ENCODE measurements around the gene CEP43. TPM values are rescaled to one million over a fixed set of nuclear protein-coding genes. Genes with fewer than 3 reads are reported as not detected.

The CEP43 gene
- total RNA-seq, 1 experiment from 2014 or later = 25.1 TPM

DNA sequence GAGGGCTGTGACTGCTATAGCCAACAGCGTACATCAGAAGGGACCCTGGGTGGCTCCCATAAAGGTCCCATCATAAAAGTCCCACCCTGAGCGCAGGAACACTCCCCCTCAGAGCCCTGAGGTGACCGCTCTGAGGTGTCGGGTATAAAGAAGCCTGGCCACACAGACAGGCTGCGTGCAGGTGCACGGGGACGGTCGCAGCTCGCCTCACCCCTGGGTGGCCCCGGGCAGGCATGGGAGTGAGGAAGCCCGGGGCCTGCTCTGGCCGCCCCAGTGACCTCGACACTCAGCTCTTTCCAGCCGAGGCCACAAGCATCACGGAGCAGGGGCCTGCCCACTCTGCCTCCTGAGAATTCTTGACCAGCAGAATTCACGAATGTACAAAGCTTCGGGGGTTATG lies 28.4 kb upstream of the CEP43 start (continued):
- TF ChIP-seq, protein P1, sequence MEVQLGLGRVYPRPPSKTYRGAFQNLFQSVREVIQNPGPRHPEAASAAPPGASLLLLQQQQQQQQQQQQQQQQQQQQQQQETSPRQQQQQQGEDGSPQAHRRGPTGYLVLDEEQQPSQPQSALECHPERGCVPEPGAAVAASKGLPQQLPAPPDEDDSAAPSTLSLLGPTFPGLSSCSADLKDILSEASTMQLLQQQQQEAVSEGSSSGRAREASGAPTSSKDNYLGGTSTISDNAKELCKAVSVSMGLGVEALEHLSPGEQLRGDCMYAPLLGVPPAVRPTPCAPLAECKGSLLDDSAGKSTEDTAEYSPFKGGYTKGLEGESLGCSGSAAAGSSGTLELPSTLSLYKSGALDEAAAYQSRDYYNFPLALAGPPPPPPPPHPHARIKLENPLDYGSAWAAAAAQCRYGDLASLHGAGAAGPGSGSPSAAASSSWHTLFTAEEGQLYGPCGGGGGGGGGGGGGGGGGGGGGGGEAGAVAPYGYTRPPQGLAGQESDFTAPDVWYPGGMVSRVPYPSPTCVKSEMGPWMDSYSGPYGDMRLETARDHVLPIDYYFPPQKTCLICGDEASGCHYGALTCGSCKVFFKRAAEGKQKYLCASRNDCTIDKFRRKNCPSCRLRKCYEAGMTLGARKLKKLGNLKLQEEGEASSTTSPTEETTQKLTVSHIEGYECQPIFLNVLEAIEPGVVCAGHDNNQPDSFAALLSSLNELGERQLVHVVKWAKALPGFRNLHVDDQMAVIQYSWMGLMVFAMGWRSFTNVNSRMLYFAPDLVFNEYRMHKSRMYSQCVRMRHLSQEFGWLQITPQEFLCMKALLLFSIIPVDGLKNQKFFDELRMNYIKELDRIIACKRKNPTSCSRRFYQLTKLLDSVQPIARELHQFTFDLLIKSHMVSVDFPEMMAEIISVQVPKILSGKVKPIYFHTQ (CRISPR knock-in tag; IDR thresholded peaks at IDR 0.05) = no peak
- TF ChIP-seq, protein P2, sequence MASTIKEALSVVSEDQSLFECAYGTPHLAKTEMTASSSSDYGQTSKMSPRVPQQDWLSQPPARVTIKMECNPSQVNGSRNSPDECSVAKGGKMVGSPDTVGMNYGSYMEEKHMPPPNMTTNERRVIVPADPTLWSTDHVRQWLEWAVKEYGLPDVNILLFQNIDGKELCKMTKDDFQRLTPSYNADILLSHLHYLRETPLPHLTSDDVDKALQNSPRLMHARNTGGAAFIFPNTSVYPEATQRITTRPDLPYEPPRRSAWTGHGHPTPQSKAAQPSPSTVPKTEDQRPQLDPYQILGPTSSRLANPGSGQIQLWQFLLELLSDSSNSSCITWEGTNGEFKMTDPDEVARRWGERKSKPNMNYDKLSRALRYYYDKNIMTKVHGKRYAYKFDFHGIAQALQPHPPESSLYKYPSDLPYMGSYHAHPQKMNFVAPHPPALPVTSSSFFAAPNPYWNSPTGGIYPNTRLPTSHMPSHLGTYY (CRISPR knock-in tag; IDR thresholded peaks at IDR 0.05) = no peak
- TF ChIP-seq ZNF423 (CRISPR knock-in tag; IDR thresholded peaks at IDR 0.05) (no peak), ZNF263 (CRISPR knock-in tag; IDR thresholded peaks at IDR 0.05; ENCODE audit: low read depth) (no peak)

DNA sequence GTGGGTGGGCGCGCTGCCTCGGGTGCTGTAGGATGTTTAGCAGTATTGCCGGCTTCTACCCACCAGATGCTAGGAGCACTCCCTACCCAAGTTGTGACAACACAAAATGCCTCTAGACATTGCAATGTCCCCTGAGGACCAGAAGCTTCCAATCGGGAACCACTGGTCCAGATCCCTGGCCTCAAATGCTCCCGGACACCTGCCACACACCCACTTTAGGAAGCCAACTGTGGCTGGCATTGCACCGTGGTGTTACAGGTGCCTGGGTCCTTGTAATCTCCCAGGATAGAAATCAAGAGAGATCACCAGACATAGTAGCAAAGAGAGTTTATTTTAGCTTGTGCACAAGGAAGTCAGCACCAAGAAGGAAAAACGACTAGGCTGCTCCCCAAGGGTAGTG lies 27.9 kb upstream of the CEP43 start:
- peaks cover 17% of the 10 kb centered on the region for H3K4me1 Mint-ChIP-seq
- no peak for ATAC-seq
- H3K4me3 Mint-ChIP-seq = no peak overlapping the region
- TF ChIP-seq NR2C2 (CRISPR knock-in tag; IDR thresholded peaks at IDR 0.05) (no peak), FOXP1 (CRISPR knock-in tag; IDR thresholded peaks at IDR 0.05; ENCODE audit: borderline replicate concordance) (no peak)
- H3K9me3 Mint-ChIP-seq = peaks cover 36% of the 10 kb centered on the region
- H3K27ac Mint-ChIP-seq = no peak overlapping the region
- H3K36me3 Mint-ChIP-seq = peaks cover 67% of the 10 kb centered on the region
- H3K27me3 Mint-ChIP-seq (ENCODE audit: low read depth) = peaks cover 56% of the 10 kb centered on the region
- POLR2A ChIA-PET = no interaction called here
- CTCF ChIA-PET = interaction anchor here (1.0 kb wide), 1 partner anchor 18 kb away, joined by 4 read pairs; no protein-coding TSS in a partner anchor
- DNase-seq (ENCODE audit: low spot score) = no peak

DNA sequence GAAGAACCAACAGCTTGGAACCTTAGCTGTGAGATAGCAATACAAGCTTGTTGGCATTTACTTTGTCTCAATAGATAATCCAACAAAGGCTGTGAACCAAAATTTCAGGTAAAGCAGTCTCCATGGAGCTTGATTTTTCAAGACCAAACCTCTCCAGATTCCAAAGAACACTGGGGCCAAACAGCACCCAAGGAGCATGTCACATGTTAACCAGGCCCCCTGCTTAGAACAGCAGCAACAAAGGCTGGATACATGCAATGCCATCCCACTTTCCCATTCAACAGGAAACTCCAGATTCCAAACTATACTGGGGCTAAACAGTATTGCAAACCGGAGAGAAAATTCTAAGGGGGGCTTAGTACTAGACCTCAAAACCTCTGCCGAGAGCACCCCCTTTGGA lies 27.1 kb upstream of the CEP43 start:
- H3K4me1 Mint-ChIP-seq = peaks cover 17% of the 10 kb centered on the region
- DNase-seq (ENCODE audit: low spot score) (no peak), ATAC-seq (no peak; the same call in 1 of the 2 replicates)
- TF ChIP-seq, protein P3, sequence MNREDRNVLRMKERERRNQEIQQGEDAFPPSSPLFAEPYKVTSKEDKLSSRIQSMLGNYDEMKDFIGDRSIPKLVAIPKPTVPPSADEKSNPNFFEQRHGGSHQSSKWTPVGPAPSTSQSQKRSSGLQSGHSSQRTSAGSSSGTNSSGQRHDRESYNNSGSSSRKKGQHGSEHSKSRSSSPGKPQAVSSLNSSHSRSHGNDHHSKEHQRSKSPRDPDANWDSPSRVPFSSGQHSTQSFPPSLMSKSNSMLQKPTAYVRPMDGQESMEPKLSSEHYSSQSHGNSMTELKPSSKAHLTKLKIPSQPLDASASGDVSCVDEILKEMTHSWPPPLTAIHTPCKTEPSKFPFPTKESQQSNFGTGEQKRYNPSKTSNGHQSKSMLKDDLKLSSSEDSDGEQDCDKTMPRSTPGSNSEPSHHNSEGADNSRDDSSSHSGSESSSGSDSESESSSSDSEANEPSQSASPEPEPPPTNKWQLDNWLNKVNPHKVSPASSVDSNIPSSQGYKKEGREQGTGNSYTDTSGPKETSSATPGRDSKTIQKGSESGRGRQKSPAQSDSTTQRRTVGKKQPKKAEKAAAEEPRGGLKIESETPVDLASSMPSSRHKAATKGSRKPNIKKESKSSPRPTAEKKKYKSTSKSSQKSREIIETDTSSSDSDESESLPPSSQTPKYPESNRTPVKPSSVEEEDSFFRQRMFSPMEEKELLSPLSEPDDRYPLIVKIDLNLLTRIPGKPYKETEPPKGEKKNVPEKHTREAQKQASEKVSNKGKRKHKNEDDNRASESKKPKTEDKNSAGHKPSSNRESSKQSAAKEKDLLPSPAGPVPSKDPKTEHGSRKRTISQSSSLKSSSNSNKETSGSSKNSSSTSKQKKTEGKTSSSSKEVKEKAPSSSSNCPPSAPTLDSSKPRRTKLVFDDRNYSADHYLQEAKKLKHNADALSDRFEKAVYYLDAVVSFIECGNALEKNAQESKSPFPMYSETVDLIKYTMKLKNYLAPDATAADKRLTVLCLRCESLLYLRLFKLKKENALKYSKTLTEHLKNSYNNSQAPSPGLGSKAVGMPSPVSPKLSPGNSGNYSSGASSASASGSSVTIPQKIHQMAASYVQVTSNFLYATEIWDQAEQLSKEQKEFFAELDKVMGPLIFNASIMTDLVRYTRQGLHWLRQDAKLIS (CRISPR knock-in tag; IDR thresholded peaks at IDR 0.05; ENCODE audit: borderline replicate concordance) = no peak
- TF ChIP-seq ZNF138 (CRISPR knock-in tag; conservative IDR thresholded peaks at IDR 0.05) (no peak), JUN (CRISPR knock-in tag; IDR thresholded peaks at IDR 0.05) (no peak), FOXK1 (CRISPR knock-in tag; IDR thresholded peaks at IDR 0.05) (no peak)
- no peak overlapping the region for H3K27ac Mint-ChIP-seq
- peaks cover 28% of the 10 kb centered on the region for H3K9me3 Mint-ChIP-seq
- peaks cover 58% of the 10 kb centered on the region for H3K36me3 Mint-ChIP-seq
- POLR2A ChIA-PET = no interaction called here
- H3K27me3 Mint-ChIP-seq (ENCODE audit: low read depth) = peaks cover 48% of the 10 kb centered on the region
- H3K4me3 Mint-ChIP-seq = no peak overlapping the region
- CTCF ChIA-PET = interaction anchor here (1.0 to 1.6 kb wide), 2 partner anchors 17 kb away, joined by 3 to 4 read pairs; no protein-coding TSS in a partner anchor

DNA sequence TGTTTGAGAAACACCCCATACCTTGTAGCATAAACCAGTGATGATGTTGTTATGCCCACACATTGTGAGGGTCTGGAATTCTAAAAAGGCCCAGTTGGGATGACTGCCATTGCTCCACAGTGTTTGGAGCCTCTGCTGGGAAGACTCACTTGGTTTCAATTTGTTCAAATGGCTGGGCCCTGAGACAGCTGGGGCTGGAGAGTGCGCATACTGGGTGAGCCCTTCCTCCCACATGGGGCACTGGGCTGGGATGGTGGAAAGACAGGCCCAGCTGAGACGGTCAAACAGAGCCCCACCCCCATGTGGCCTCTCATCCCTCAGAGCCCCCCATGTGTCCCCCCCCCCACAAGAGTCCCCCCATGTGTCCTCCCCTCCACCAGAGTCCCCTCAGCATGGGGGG lies 22.6 kb upstream of the CEP43 start:
- H3K9me3 Mint-ChIP-seq = peaks cover 4% of the 10 kb centered on the region
- no peak for TF ChIP-seq JUN (CRISPR knock-in tag; IDR thresholded peaks at IDR 0.05)
- H3K27me3 Mint-ChIP-seq (ENCODE audit: low read depth) = peaks cover 22% of the 10 kb centered on the region
- ATAC-seq (no peak), DNase-seq (ENCODE audit: low spot score) (no peak)
- POLR2A ChIA-PET = interaction anchor here (0.7 kb wide), 1 partner anchor 672 kb away, joined by 5 read pairs; no protein-coding TSS in a partner anchor
- peaks cover 32% of the 10 kb centered on the region for H3K36me3 Mint-ChIP-seq
- peaks cover 17% of the 10 kb centered on the region for H3K4me1 Mint-ChIP-seq
- no peak overlapping the region for H3K27ac Mint-ChIP-seq
- no peak overlapping the region for H3K4me3 Mint-ChIP-seq
- CTCF ChIA-PET = interaction anchor here (1.7 to 2.8 kb wide), 2 partner anchors 13 to 201 kb away, joined by 8 read pairs; no protein-coding TSS in a partner anchor
